Fibroblast of lung (primary cell): ENCODE results near the gene C12orf60. TPM values are rescaled to one million over a fixed set of nuclear protein-coding genes. Genes with fewer than 3 reads are reported as not detected.

ENCODE experiments used
- DNase-seq, 2 donors: peaks; one replicate each; pipeline versions ENCODE4 v3.0.0 to v3.0.0-alpha.2; 2010; ENCODE audit warnings: low read depth in 2 of 2
- H2AFZ ChIP-seq: 2 replicates; pipeline ENCODE4 v1.5.1; 2012; ENCODE audit warnings: low read length, control low read depth, inconsistent platforms
- H3K27ac ChIP-seq: 2 replicates; pipeline ENCODE4 v1.5.1; 2011; ENCODE audit warnings: low read length, control low read depth; ENCODE audit not compliant: insufficient read depth
- H3K27me3 ChIP-seq: 2 replicates; pipeline ENCODE4 v1.5.1; 2011; ENCODE audit warnings: mild to moderate bottlenecking, low read length; ENCODE audit not compliant: control insufficient read depth, insufficient read depth
- H3K36me3 ChIP-seq: 2 replicates; pipeline ENCODE4 v1.5.1; 2011; ENCODE audit warnings: low read length; ENCODE audit not compliant: control insufficient read depth, insufficient read depth
- H3K4me1 ChIP-seq: 2 replicates; pipeline ENCODE4 v1.5.1; 2011; ENCODE audit warnings: low read length; ENCODE audit not compliant: control insufficient read depth, insufficient read depth; ENCODE audit errors: extremely low read depth
- H3K4me2 ChIP-seq: 2 replicates; pipeline ENCODE4 v1.5.1; 2011; ENCODE audit warnings: low read length, control low read depth; ENCODE audit not compliant: insufficient read depth; ENCODE audit errors: extremely low read depth
- H3K4me3 ChIP-seq, 4 experiments: fragments of 200-600 bp in 1 of 4; sonication (generic) in 1 of 4; replicated peaks in 1 of 4; 2 replicates each; pipeline ENCODE4 v1.5.1; 2011 to 2016; ENCODE audit warnings: low read length in 4 of 4, low read depth in 3 of 4, mild to moderate bottlenecking in 3 of 4, control low read depth in 2 of 4, inconsistent platforms in 1 of 4, mixed read lengths in 1 of 4; ENCODE audit not compliant: insufficient read depth in 1 of 4; ENCODE audit errors: control extremely low read depth in 1 of 4
- H3K79me2 ChIP-seq: 2 replicates; pipeline ENCODE4 v1.5.1; 2012; ENCODE audit warnings: mild to moderate bottlenecking, low read length, inconsistent platforms; ENCODE audit not compliant: control insufficient read depth, insufficient read depth
- H3K9ac ChIP-seq: 2 replicates; pipeline ENCODE4 v1.5.1; 2011; ENCODE audit warnings: mild to moderate bottlenecking, low read length, control low read depth; ENCODE audit not compliant: insufficient read depth
- H3K9me3 ChIP-seq: 2 replicates; pipeline ENCODE4 v1.5.1; 2012; ENCODE audit warnings: low read depth, low read length; ENCODE audit not compliant: control insufficient read depth, insufficient read depth
- H4K20me1 ChIP-seq: 2 replicates; pipeline ENCODE4 v1.5.1; 2011; ENCODE audit warnings: low read length; ENCODE audit not compliant: control insufficient read depth, insufficient read depth; ENCODE audit errors: extremely low read depth
- EZH2 ChIP-seq: IDR thresholded peaks from 2 replicates; pipeline ENCODE4 v1.5.1; 2012; ENCODE audit warnings: low read length, control low read depth, mild to moderate bottlenecking; ENCODE audit errors: missing control alignments
- polyA plus RNA-seq, 2 donors: library from polyadenylated mRNA; depleted of rRNA in 1 of 2; stranded (reverse) in 1 of 2; unstranded in 1 of 2; fragments of >200 nt; gene quantifications; 2 replicates each; pipeline ENCODE4 v1.2.1, GENCODE V29; 2011 to 2012; ENCODE audit warnings: missing spikeins in 1 of 2
- total RNA-seq: library from RNA; depleted of rRNA; stranded (reverse); fragments of >200 nt; gene quantifications from 2 replicates; pipeline ENCODE4 v1.2.1, GENCODE V29; 2014
- TF ChIP-seq, protein P1 (sequence below), 2 donors: IDR thresholded peaks in 1 of 2; conservative IDR thresholded peaks in 1 of 2; 1 replicate in 1 of 2; 2 replicates in 1 of 2; pipeline ENCODE4 v1.5.1; 2011 to 2012; ENCODE audit warnings: low read length in 2 of 2, control low read depth in 1 of 2, inconsistent platforms in 1 of 2, low read depth in 1 of 2, mild to moderate bottlenecking in 1 of 2

C12orf60 gene
- total and polyA plus RNA-seq, 2 donors (not counting 1 experiment from before 2014, with no cell fraction given): 1.1 to 1.5 TPM

DNA sequence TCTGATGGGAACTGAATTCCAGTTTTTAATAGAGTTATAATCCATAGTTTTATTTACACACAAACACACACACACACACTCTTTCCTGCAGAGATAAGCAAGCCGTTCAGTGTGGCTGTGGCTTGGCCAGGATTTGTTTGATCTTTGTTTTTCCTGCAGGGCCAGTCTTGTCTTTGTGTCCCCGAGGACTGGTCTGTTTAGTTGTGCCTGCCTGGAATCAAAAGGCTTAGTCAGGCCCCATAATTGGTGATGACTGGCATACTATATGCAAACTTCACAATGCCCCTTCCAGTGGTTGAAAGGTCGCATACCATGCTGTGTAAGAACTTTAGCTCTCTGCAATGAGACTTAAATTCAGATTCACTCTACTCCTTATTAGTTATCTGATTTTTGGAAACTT lies 26.2 kb upstream of the C12orf60 start:
- Histone ChIP-seq H3K9ac (no peak overlapping the region), H3K27me3 (no peaks in the 10 kb centered on the region), H3K27ac (no peak overlapping the region), H4K20me1 (no peaks in the 10 kb centered on the region), H2AFZ (no peak overlapping the region), H3K4me2 (no peak overlapping the region), H3K4me1 (peaks cover 12% of the 10 kb centered on the region), H3K4me3 (no peak overlapping the region), H3K36me3 (no peaks in the 10 kb centered on the region), H3K79me2 (peaks cover 16% of the 10 kb centered on the region), H3K9me3 (no peaks in the 10 kb centered on the region)
- DNase-seq: no peak
- TF ChIP-seq, protein P1, sequence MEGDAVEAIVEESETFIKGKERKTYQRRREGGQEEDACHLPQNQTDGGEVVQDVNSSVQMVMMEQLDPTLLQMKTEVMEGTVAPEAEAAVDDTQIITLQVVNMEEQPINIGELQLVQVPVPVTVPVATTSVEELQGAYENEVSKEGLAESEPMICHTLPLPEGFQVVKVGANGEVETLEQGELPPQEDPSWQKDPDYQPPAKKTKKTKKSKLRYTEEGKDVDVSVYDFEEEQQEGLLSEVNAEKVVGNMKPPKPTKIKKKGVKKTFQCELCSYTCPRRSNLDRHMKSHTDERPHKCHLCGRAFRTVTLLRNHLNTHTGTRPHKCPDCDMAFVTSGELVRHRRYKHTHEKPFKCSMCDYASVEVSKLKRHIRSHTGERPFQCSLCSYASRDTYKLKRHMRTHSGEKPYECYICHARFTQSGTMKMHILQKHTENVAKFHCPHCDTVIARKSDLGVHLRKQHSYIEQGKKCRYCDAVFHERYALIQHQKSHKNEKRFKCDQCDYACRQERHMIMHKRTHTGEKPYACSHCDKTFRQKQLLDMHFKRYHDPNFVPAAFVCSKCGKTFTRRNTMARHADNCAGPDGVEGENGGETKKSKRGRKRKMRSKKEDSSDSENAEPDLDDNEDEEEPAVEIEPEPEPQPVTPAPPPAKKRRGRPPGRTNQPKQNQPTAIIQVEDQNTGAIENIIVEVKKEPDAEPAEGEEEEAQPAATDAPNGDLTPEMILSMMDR (conservative IDR thresholded peaks at IDR 0.05 in 1 of 2, IDR thresholded peaks at IDR 0.05 in 1 of 2; ENCODE audit: low read depth in 1 of 2, low read length in 2 of 2): no peak
- no peak for TF ChIP-seq EZH2

GRCh38 chr12:14779834-14780233 lies 23.6 kb upstream of the C12orf60 start:
- Histone ChIP-seq H3K9ac (no peak overlapping the region), H4K20me1 (no peaks in the 10 kb centered on the region), H2AFZ (no peak overlapping the region)

GRCh38 chr12:14780859-14781258 lies 22.6 kb upstream of the C12orf60 start:
- Histone ChIP-seq H3K4me2 (peak overlapping the region; percentile 91), H2AFZ (peak overlapping the region; percentile 91), H3K4me1 (peaks cover 12% of the 10 kb centered on the region), H3K9ac (no peak overlapping the region), H3K9me3 (no peaks in the 10 kb centered on the region), H3K79me2 (peaks cover 7% of the 10 kb centered on the region), H3K4me3 (peak overlapping the region in 3 of 4 experiments; percentile 23 to 39 (median 34)), H3K27me3 (no peaks in the 10 kb centered on the region), H3K36me3 (no peaks in the 10 kb centered on the region), H4K20me1 (no peaks in the 10 kb centered on the region), H3K27ac (peak overlapping the region; percentile 46)
- TF ChIP-seq, protein P1 (conservative IDR thresholded peaks at IDR 0.05 in 1 of 2, IDR thresholded peaks at IDR 0.05 in 1 of 2; ENCODE audit: low read depth in 1 of 2, low read length in 2 of 2): no peak
- no peak for TF ChIP-seq EZH2
- DNase-seq: no peak

More at GRCh38 chr12:14779834-14780233, 23.6 kb upstream of the C12orf60 start:
- peaks cover 12% of the 10 kb centered on the region for H3K4me1 ChIP-seq
- no peaks in the 10 kb centered on the region for H3K9me3 ChIP-seq
- DNase-seq: no peak
- no peak overlapping the region for H3K4me2 ChIP-seq
- no peaks in the 10 kb centered on the region for H3K27me3 ChIP-seq
- no peaks in the 10 kb centered on the region for H3K36me3 ChIP-seq
- TF ChIP-seq EZH2: no peak
- TF ChIP-seq, protein P1 (conservative IDR thresholded peaks at IDR 0.05 in 1 of 2, IDR thresholded peaks at IDR 0.05 in 1 of 2; ENCODE audit: low read depth in 1 of 2, low read length in 2 of 2): no peak
- H3K4me3 ChIP-seq: no peak overlapping the region
- peaks cover 11% of the 10 kb centered on the region for H3K79me2 ChIP-seq
- no peak overlapping the region for H3K27ac ChIP-seq
